OCI-LY1 (cell line): ENCODE measurements around the gene ABHD4.
A peak's percentile ranks its signal among the peaks of the same experiment; 100 is the strongest.

Experiments
- H2AFZ ChIP-seq: fragments of 200-600 bp; sonication (generic), shearing (Covaris generic); 2 replicates; pipeline ENCODE4 v1.6.0; 2014; ENCODE audit warnings: antibody characterized with exemption, mild to moderate bottlenecking, low read length
- H3F3A ChIP-seq: fragments of 200-600 bp; sonication (generic), shearing (Covaris generic); 2 replicates; pipeline ENCODE4 v1.6.0; 2014; ENCODE audit warnings: mild to moderate bottlenecking, antibody characterized with exemption, low read length, moderate library complexity; ENCODE audit not compliant: insufficient read depth
- H3K27ac ChIP-seq: fragments of 200-600 bp; sonication (generic); 2 replicates; pipeline ENCODE4 v1.5.1; 2014; ENCODE audit warnings: low read length, mixed run types, mild to moderate bottlenecking, low read depth; ENCODE audit not compliant: poor library complexity, severe bottlenecking
- H3K27me3 ChIP-seq: fragments of 200-600 bp; sonication (generic); 2 replicates; pipeline ENCODE4 v1.6.0; 2014; ENCODE audit warnings: antibody characterized with exemption, mild to moderate bottlenecking, low read length, moderate library complexity; ENCODE audit not compliant: insufficient read depth
- H3K36me3 ChIP-seq: fragments of 200-600 bp; sonication (generic); 2 replicates; pipeline ENCODE4 v1.6.1; 2014; ENCODE audit warnings: mild to moderate bottlenecking, antibody characterized with exemption, low read length, moderate library complexity, mixed read lengths; ENCODE audit not compliant: insufficient read depth
- H3K4me1 ChIP-seq: fragments of 200-600 bp; sonication (generic); 2 replicates; pipeline ENCODE4 v1.5.1; 2014; ENCODE audit warnings: mild to moderate bottlenecking, low read length, moderate library complexity; ENCODE audit not compliant: insufficient read depth, severe bottlenecking
- H3K4me2 ChIP-seq: fragments of 200-600 bp; sonication (generic), shearing (Covaris generic); 2 replicates; pipeline ENCODE4 v1.6.1; 2014; ENCODE audit warnings: low read length
- H3K4me3 ChIP-seq: fragments of 200-600 bp; sonication (generic); 2 replicates; pipeline ENCODE4 v1.5.1; 2014; ENCODE audit warnings: low read length, low read depth, mild to moderate bottlenecking, mixed read lengths; ENCODE audit not compliant: poor library complexity, severe bottlenecking
- H3K79me2 ChIP-seq: fragments of 200-600 bp; shearing (Covaris generic); 2 replicates; pipeline ENCODE4 v1.6.1; 2016; ENCODE audit warnings: mixed run types, low read length, mixed read lengths; ENCODE audit not compliant: insufficient read depth
- H3K9ac ChIP-seq: fragments of 200-600 bp; sonication (generic), shearing (Covaris generic); 2 replicates; pipeline ENCODE4 v1.6.1; 2014; ENCODE audit warnings: mild to moderate bottlenecking, low read length, mixed read lengths
- H3K9me2 ChIP-seq: fragments of 200-600 bp; sonication (generic), shearing (Covaris generic); 2 replicates; pipeline ENCODE4 v1.6.1; 2014; ENCODE audit warnings: low read depth, mild to moderate bottlenecking, low read length, mixed read lengths
- H3K9me3 ChIP-seq: fragments of 200-600 bp; shearing (Covaris generic); 2 replicates; pipeline ENCODE4 v1.6.1; 2014; ENCODE audit warnings: low read length, mixed read lengths
- H4K20me1 ChIP-seq: fragments of 200-600 bp; sonication (generic), shearing (Covaris generic); 2 replicates; pipeline ENCODE4 v1.6.0; 2016; ENCODE audit warnings: mild to moderate bottlenecking, low read length; ENCODE audit not compliant: insufficient read depth
- EZH2 ChIP-seq: fragments of 200-600 bp; sonication (generic), shearing (Covaris generic); IDR thresholded peaks from 2 replicates; pipeline ENCODE4 v1.8.0; 2017; ENCODE audit warnings: borderline replicate concordance, mixed run types, mild to moderate bottlenecking, antibody characterized with exemption, low read length, moderate library complexity, mixed read lengths
- TF ChIP-seq, protein P1 (sequence below): fragments of 200-600 bp; sonication (generic), shearing (Covaris generic); IDR thresholded peaks from 2 replicates; pipeline ENCODE4 v1.5.1; 2017; ENCODE audit warnings: mild to moderate bottlenecking, antibody characterized with exemption, low read length, moderate library complexity, mixed read lengths

Gene ABHD4

DNA sequence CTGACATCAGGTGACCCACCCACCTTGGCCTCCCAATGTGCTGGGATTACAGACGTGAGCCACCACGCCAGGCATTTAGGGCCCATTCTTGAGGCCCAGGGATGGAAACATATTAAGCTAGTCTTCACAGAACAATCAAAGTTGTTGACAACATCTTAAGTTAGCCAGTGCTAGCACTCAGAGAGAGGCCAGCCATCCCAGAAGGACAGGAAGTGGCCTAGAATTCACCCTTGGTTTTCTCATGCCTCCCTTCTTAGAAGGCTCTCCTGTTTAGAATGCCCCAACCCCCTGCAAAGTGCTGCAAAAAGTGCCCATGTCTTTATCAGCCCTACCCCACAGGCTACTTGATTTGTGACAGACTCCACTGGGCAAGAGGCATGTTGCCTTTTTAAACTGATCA is 58.1 kb downstream of the ABHD4 start:
- H3K9me2 ChIP-seq: no peaks in the 10 kb centered on the region
- H3K36me3 ChIP-seq: no peaks in the 10 kb centered on the region
- H3K9ac ChIP-seq: no peak overlapping the region
- H3K27me3 ChIP-seq: no peaks in the 10 kb centered on the region
- H3K27ac ChIP-seq: no peak overlapping the region
- no peak overlapping the region for H2AFZ ChIP-seq
- no peak overlapping the region for H3K4me3 ChIP-seq
- H3K79me2 ChIP-seq: no peaks in the 10 kb centered on the region
- no peaks in the 10 kb centered on the region for H3K4me1 ChIP-seq
- no peak for TF ChIP-seq EZH2
- TF ChIP-seq, protein P1, sequence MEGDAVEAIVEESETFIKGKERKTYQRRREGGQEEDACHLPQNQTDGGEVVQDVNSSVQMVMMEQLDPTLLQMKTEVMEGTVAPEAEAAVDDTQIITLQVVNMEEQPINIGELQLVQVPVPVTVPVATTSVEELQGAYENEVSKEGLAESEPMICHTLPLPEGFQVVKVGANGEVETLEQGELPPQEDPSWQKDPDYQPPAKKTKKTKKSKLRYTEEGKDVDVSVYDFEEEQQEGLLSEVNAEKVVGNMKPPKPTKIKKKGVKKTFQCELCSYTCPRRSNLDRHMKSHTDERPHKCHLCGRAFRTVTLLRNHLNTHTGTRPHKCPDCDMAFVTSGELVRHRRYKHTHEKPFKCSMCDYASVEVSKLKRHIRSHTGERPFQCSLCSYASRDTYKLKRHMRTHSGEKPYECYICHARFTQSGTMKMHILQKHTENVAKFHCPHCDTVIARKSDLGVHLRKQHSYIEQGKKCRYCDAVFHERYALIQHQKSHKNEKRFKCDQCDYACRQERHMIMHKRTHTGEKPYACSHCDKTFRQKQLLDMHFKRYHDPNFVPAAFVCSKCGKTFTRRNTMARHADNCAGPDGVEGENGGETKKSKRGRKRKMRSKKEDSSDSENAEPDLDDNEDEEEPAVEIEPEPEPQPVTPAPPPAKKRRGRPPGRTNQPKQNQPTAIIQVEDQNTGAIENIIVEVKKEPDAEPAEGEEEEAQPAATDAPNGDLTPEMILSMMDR: no peak
- H3F3A ChIP-seq: no peaks in the 10 kb centered on the region
- no peaks in the 10 kb centered on the region for H4K20me1 ChIP-seq
- no peak overlapping the region for H3K4me2 ChIP-seq
- H3K9me3 ChIP-seq: no peaks in the 10 kb centered on the region

DNA sequence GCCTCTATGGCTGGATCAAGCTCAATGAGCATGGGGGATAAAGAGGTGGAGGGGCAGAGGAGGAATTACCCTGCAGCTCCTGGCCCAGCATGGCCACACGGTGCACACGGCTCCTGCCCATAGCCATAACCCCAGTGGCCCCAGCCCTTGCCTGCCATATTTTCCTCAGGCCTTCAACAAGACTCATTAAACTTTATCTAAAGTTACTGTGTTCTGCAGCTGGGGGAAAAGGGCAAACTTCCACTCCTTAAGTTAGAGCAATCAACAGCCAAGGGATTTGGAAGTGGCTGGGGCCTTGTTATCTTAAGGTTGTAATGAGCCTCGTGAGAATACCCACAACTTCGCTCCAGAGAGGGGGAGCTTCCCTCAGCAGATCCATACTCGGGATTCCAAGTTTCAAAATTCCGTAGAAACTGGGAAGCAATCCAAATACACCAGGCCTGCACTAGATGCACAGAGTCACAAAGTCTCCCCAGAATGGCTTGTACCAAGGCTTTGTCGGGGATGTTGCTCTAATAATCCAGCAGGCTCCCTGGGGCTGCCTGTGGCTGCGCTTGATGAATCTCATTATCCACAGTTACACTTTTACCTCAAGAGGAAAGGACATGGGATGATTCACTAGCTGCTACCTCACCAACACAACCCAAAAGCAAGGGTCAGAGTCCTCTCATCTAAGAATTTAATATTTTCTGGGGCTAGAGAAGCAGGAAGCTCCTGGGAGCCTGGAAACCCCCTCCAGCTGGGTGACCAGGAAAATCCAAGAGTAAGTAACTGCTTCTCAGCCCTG is 59.0 kb downstream of the ABHD4 start:
- no peak overlapping the region for H3K9ac ChIP-seq
- no peaks in the 10 kb centered on the region for H4K20me1 ChIP-seq
- no peak overlapping the region for H3K4me3 ChIP-seq
- no peaks in the 10 kb centered on the region for H3K4me1 ChIP-seq
- H3F3A ChIP-seq: no peaks in the 10 kb centered on the region
- H3K79me2 ChIP-seq: no peaks in the 10 kb centered on the region
- H3K27ac ChIP-seq: no peak overlapping the region
- no peak overlapping the region for H3K4me2 ChIP-seq
- no peaks in the 10 kb centered on the region for H3K36me3 ChIP-seq
- no peaks in the 10 kb centered on the region for H3K9me2 ChIP-seq
- H3K27me3 ChIP-seq: no peaks in the 10 kb centered on the region
- TF ChIP-seq, protein P1: no peak
- no peak for TF ChIP-seq EZH2
- H3K9me3 ChIP-seq: no peaks in the 10 kb centered on the region
- H2AFZ ChIP-seq: no peak overlapping the region

DNA sequence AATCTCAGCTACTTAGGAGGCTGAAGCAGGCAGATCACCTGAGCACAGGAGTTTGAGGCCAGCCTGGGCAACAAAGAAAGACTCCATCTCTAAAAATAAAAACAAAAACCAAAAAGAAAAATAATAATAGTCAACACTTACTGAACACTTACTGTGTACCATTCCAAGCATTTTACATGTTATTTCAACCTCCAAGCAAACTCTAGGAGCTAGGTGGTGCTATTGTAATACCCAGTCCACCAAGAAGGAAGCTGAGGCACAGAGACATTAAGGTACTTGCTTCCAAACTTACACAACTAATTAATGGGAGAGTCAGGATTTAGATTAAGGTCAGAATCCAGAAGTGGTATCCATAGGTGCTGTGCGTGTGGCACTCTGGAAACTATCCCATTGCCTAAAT is 59.8 kb downstream of the ABHD4 start:
- H4K20me1 ChIP-seq: no peaks in the 10 kb centered on the region
- H3K36me3 ChIP-seq: no peaks in the 10 kb centered on the region
- TF ChIP-seq, protein P1: peak; percentile 53
- TF ChIP-seq EZH2: no peak
- H3K4me3 ChIP-seq: no peak overlapping the region
- H3K27ac ChIP-seq: no peak overlapping the region
- no peak overlapping the region for H3K9ac ChIP-seq
- no peak overlapping the region for H2AFZ ChIP-seq
- H3K4me1 ChIP-seq: no peaks in the 10 kb centered on the region
- H3K27me3 ChIP-seq: no peaks in the 10 kb centered on the region
- H3K79me2 ChIP-seq: no peaks in the 10 kb centered on the region
- no peaks in the 10 kb centered on the region for H3K9me3 ChIP-seq
- no peaks in the 10 kb centered on the region for H3K9me2 ChIP-seq
- H3F3A ChIP-seq: no peaks in the 10 kb centered on the region
- no peak overlapping the region for H3K4me2 ChIP-seq
